ENCODE measurements around the gene PUM2.

The PUM2 gene

DNA sequence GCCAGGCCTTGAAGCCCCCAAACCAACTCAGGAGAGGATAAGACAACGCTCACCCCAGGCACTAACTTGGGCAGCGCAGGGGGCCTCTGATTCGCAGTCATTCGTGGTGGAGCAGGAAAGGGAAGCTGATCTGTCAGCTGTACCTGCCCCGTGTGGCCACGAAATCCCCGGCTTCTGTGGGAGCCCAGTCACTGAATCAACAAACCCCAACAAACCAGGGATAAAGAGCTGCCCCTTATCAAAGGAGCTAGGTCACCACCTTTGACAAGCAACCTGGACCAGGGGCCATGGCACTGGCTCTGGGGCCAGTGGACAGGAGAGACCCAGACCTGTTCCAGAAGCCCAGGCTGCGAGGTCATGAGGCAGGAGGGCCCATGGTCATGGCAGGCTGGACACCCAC is 140.2 kb downstream of the PUM2 start:
- no peak for FAIRE-seq
- TF ChIP-seq PAX5 (IDR thresholded peaks at IDR 0.05; ENCODE audit: insufficient read depth, low read length, severe bottlenecking) (no peak), POLR2A (IDR thresholded peaks at IDR 0.05; ENCODE audit: low read depth, low read length) (no peak), TAF1 (IDR thresholded peaks at IDR 0.05; ENCODE audit: low read depth, low read length) (no peak), SPI1 (IDR thresholded peaks at IDR 0.05; ENCODE audit: low read depth, low read length) (no peak), POLR2AphosphoS5 (IDR thresholded peaks at IDR 0.05; ENCODE audit: low read depth, low read length) (no peak), POU2F2 (IDR thresholded peaks at IDR 0.05; ENCODE audit: low read depth, low read length) (no peak)
- DNase-seq (ENCODE audit: insufficient read length, low spot score) = no peak

DNA sequence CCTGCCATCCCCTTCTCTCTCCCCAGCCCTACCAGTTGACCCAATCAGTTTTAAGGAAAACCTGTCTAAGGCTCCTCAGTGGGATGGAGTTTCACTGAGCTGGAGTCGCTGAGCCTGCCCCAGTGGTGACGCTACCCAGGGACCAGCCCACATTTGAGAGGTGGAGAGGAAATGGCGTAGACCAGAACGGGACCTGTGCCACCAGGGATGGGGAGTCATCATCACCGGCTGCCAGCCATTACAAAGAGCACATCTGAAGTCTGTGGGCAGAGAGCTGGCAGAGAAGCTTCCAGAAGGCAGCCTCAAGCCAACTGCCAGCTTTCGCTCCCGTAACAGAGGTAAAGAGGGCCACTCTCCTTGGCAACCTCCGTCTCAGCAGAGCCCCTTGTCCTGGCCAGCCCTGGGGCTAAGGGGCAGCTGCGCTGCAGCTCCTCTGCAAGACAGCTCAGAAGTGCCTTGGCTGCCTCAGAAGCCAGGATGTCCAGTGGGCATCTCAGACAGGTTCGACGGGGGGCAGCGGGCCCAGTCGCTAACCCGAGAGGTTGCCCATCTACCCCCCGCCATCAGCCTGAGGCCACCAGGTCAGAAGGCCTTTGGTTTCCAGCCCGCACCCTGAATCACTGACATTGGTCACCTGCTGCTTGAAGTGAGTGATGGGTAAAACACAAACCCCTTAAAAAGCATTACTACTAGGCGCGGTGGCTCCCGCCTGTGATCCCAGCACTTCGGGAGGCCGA is 141.1 kb downstream of the PUM2 start:
- TF ChIP-seq PAX5 (IDR thresholded peaks at IDR 0.05; ENCODE audit: insufficient read depth, low read length, severe bottlenecking) (no peak), SPI1 (IDR thresholded peaks at IDR 0.05; ENCODE audit: low read depth, low read length) (no peak), TAF1 (IDR thresholded peaks at IDR 0.05; ENCODE audit: low read depth, low read length) (no peak), POLR2AphosphoS5 (IDR thresholded peaks at IDR 0.05; ENCODE audit: low read depth, low read length) (no peak), POU2F2 (IDR thresholded peaks at IDR 0.05; ENCODE audit: low read depth, low read length) (no peak), POLR2A (IDR thresholded peaks at IDR 0.05; ENCODE audit: low read depth, low read length) (no peak)
- DNase-seq (ENCODE audit: insufficient read length, low spot score) = no peak
- peak; percentile 5 for FAIRE-seq

DNA sequence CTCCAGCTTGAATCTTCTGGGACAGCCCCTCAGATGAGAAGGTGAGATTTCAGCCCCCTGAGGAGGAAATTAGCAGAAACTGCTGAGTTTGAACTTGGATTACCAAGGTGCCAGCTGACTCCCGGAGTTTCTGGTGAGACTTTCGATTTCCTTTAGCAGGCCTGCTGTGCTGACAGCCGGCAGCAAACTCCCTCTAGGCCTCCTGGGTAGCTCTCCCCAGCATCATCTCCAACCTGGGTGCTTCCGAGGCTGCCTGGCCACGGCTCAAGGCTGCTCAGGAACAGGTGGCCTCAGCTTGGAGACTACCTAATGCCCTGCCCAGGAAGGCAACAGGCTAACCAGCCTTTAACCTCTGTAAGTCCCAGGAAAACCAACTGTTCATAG is 142.2 kb downstream of the PUM2 start:
- no peak for TF ChIP-seq POU2F2 (IDR thresholded peaks at IDR 0.05; ENCODE audit: low read depth, low read length)
- TF ChIP-seq POLR2A (IDR thresholded peaks at IDR 0.05; ENCODE audit: low read depth, low read length) = no peak
- no peak for TF ChIP-seq SPI1 (IDR thresholded peaks at IDR 0.05; ENCODE audit: low read depth, low read length)
- no peak for TF ChIP-seq POLR2AphosphoS5 (IDR thresholded peaks at IDR 0.05; ENCODE audit: low read depth, low read length)
- TF ChIP-seq TAF1 (IDR thresholded peaks at IDR 0.05; ENCODE audit: low read depth, low read length) = no peak
- no peak for TF ChIP-seq PAX5 (IDR thresholded peaks at IDR 0.05; ENCODE audit: insufficient read depth, low read length, severe bottlenecking)
- FAIRE-seq = no peak
- DNase-seq (ENCODE audit: insufficient read length, low spot score) = no peak

DNA sequence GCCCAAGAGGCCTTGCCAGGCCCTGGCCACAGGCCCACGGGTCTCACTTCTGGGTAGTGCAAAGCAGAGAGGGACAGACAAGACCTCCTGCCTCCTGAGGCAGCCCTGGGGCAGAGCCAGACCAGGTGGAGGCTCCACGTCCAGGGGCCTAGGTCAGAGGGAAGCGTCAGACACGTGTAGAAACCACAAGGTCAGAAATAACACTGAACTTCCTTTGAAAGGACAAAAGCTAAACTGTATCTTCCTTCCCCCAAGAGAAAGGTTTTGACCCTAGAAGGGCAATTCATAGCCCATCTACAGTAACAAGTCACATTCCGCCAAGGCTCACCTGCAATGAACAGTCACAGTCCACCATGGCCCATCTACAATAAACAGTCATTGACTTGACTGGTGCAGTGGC is 143.6 kb downstream of the PUM2 start:
- DNase-seq (ENCODE audit: insufficient read length, low spot score) = peak; percentile 77
- peak; percentile 95 for FAIRE-seq
- no peak for TF ChIP-seq POLR2AphosphoS5 (IDR thresholded peaks at IDR 0.05; ENCODE audit: low read depth, low read length)
- TF ChIP-seq POU2F2 (IDR thresholded peaks at IDR 0.05; ENCODE audit: low read depth, low read length) = no peak
- TF ChIP-seq TAF1 (IDR thresholded peaks at IDR 0.05; ENCODE audit: low read depth, low read length) = no peak
- no peak for TF ChIP-seq PAX5 (IDR thresholded peaks at IDR 0.05; ENCODE audit: insufficient read depth, low read length, severe bottlenecking)
- no peak for TF ChIP-seq POLR2A (IDR thresholded peaks at IDR 0.05; ENCODE audit: low read depth, low read length)
- no peak for TF ChIP-seq SPI1 (IDR thresholded peaks at IDR 0.05; ENCODE audit: low read depth, low read length)

DNA sequence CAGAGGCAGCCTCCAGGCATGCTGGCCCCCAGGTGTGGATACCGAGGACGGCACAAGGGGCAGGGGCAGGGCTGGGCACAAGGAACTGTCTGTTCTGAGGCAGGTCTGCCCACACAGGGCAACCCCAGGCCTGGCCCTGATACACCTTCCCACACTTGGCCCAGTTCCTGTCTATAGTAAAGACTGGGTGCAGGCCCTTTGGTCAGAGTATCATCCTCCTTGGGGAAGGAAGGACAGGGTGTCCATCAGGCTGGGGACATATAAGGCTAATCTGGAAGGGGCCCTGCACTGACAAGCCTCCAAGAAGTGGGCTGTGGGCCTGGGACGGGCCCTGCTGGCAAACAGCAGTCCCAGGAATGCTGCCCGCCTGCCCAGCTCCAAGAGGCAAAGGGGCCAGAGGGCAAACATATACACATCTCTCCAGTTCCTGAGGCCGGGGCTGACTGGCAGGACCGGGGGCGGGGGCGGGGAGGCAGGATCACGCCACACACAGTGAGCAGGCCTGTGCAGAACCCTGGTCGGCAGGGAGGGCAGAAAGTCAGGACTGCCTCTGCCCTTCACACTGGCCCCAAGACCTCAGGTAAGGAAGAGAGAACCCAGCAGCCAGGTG is 144.6 kb downstream of the PUM2 start:
- DNase-seq (ENCODE audit: insufficient read length, low spot score) (no peak), FAIRE-seq (no peak)
- TF ChIP-seq POLR2A (IDR thresholded peaks at IDR 0.05; ENCODE audit: low read depth, low read length) (no peak), POU2F2 (IDR thresholded peaks at IDR 0.05; ENCODE audit: low read depth, low read length) (no peak), TAF1 (IDR thresholded peaks at IDR 0.05; ENCODE audit: low read depth, low read length) (no peak), SPI1 (IDR thresholded peaks at IDR 0.05; ENCODE audit: low read depth, low read length) (no peak), POLR2AphosphoS5 (IDR thresholded peaks at IDR 0.05; ENCODE audit: low read depth, low read length) (no peak), PAX5 (IDR thresholded peaks at IDR 0.05; ENCODE audit: insufficient read depth, low read length, severe bottlenecking) (no peak)

DNA sequence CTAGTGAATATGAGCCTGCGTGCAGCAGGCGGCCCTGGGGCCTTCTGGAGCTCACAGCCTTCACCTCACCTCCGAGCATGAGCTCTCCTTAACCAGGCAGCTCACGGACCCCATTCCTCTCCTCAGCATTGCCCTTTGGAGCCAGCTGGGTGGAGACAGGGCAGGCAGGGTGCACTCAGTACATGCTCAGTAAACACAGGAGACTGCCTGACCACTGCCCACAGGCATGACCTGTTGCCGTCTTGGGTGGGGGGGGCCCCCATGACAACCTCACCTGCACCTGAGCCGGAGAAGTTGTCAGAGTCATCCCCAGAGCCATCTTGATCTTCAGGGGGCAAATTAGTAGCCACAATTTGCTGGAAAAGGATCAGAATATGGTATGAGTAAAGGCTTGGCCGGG is 145.6 kb downstream of the PUM2 start:
- DNase-seq (ENCODE audit: insufficient read length, low spot score) (no peak), FAIRE-seq (no peak)
- TF ChIP-seq TAF1 (IDR thresholded peaks at IDR 0.05; ENCODE audit: low read depth, low read length) (no peak), SPI1 (IDR thresholded peaks at IDR 0.05; ENCODE audit: low read depth, low read length) (no peak), POLR2A (IDR thresholded peaks at IDR 0.05; ENCODE audit: low read depth, low read length) (no peak), PAX5 (IDR thresholded peaks at IDR 0.05; ENCODE audit: insufficient read depth, low read length, severe bottlenecking) (no peak), POU2F2 (IDR thresholded peaks at IDR 0.05; ENCODE audit: low read depth, low read length) (no peak), POLR2AphosphoS5 (IDR thresholded peaks at IDR 0.05; ENCODE audit: low read depth, low read length) (no peak)

DNA sequence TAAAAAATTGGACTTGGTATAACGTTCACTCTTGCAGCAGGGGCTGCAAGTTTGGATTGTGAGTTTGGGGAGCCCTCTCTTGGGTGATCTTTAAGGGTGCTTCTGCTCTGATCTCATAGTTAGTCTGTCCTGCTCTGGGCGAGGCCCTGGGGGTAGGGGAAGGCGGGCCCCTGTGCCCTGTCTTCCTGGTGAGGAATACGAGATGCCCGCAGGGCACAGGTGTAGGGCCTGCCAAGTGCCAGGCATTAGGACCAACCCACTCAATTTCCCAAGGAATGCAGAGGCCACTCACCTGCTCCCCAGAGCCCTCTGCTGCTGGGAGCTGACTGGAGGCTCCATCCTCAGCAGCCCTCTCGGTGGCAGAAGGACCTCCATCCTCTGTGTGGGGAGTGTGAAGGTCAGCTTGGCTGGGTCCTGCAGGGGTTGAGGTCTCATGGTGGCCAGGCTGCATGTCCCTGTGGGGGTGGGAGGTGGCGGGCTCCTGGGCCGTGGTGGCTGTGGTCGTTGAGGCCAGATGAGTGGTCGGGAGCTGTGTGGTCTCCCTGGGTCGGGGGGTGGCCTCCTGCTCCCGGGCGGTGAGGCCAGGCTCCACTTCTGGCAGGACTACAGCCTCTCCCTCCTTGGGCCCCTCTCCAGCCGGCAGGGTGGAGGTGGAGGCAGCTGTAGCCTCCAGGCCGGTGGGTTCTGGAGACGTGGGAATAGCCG is 147.0 kb downstream of the PUM2 start:
- TF ChIP-seq SPI1 (IDR thresholded peaks at IDR 0.05; ENCODE audit: low read depth, low read length) (no peak), POLR2A (IDR thresholded peaks at IDR 0.05; ENCODE audit: low read depth, low read length) (no peak), PAX5 (IDR thresholded peaks at IDR 0.05; ENCODE audit: insufficient read depth, low read length, severe bottlenecking) (no peak), POLR2AphosphoS5 (IDR thresholded peaks at IDR 0.05; ENCODE audit: low read depth, low read length) (no peak), POU2F2 (IDR thresholded peaks at IDR 0.05; ENCODE audit: low read depth, low read length) (no peak), TAF1 (IDR thresholded peaks at IDR 0.05; ENCODE audit: low read depth, low read length) (no peak)
- FAIRE-seq = no peak
- DNase-seq (ENCODE audit: insufficient read length, low spot score) = no peak

DNA sequence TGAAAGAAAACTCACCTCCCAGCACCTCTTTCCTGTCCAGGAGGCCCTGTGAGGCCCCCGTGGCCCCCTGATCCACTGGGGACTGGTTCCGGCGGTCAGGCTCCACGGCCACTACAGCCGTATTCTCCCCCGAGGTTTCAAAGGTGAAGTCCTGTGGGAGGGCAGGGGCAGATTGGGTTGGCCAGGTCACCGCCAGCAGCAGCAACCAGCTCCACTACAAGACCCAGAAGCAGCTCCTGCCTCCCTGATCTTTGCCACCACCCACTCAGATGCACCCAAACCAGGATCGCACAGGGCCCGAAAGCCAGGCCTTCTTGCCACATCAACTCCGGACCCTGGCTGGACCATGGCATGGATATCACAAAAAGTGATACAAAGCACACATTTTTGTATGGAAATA is 147.6 kb downstream of the PUM2 start:
- TF ChIP-seq POU2F2 (IDR thresholded peaks at IDR 0.05; ENCODE audit: low read depth, low read length) (no peak), POLR2A (IDR thresholded peaks at IDR 0.05; ENCODE audit: low read depth, low read length) (no peak), PAX5 (IDR thresholded peaks at IDR 0.05; ENCODE audit: insufficient read depth, low read length, severe bottlenecking) (no peak), TAF1 (IDR thresholded peaks at IDR 0.05; ENCODE audit: low read depth, low read length) (no peak), SPI1 (IDR thresholded peaks at IDR 0.05; ENCODE audit: low read depth, low read length) (no peak), POLR2AphosphoS5 (IDR thresholded peaks at IDR 0.05; ENCODE audit: low read depth, low read length) (no peak)
- DNase-seq (ENCODE audit: insufficient read length, low spot score) = no peak
- no peak for FAIRE-seq

DNA sequence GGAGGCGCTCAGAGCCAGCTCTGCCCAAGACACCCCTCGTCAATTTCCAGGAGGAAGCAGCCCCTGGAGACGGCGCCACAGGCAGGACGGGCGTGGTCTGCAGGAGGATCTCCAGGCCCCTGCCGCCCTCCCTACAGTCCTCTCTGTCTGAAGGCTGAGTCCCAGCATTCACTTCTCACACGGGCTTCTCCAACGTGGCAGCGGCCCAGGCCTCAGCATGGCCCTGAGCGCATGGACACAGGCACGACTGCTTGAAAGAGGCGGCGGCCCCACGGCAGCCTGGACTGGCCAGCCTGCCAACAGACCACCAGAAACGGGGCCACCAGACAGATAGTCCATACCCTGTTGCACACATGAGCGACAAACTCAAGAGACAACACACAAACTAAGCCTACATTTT is 149.0 kb downstream of the PUM2 start:
- no peak for DNase-seq (ENCODE audit: insufficient read length, low spot score)
- FAIRE-seq = no peak
- TF ChIP-seq SPI1 (IDR thresholded peaks at IDR 0.05; ENCODE audit: low read depth, low read length) (no peak), POLR2AphosphoS5 (IDR thresholded peaks at IDR 0.05; ENCODE audit: low read depth, low read length) (no peak), TAF1 (IDR thresholded peaks at IDR 0.05; ENCODE audit: low read depth, low read length) (no peak), POLR2A (IDR thresholded peaks at IDR 0.05; ENCODE audit: low read depth, low read length) (no peak), PAX5 (IDR thresholded peaks at IDR 0.05; ENCODE audit: insufficient read depth, low read length, severe bottlenecking) (no peak), POU2F2 (IDR thresholded peaks at IDR 0.05; ENCODE audit: low read depth, low read length) (no peak)
